CD4-positive, alpha-beta T cell (primary cell): ENCODE results near the gene PPP1R14B. TPM values are rescaled to one million over a fixed set of nuclear protein-coding genes. Genes with fewer than 3 reads are reported as not detected.

ENCODE experiments used
- ATAC-seq: fragments of 200-7000 bp; cut with Tn5 transposase; one replicate; pipeline ENCODE4 v1.10.0; 2022; ENCODE audit warnings: mild to moderate bottlenecking; ENCODE audit not compliant: poor library complexity
- CTCF ChIA-PET: fragments of 350-600 bp; sonication (Branson Sonifier 250); formaldehyde crosslinking; loops from one replicate; lab custom pipeline; 2021; ENCODE audit warnings: antibody characterized with exemption, inconsistent platforms; lab: Charles Lee
- POLR2A ChIA-PET: fragments of 350-600 bp; sonication (Branson Sonifier 250); formaldehyde crosslinking; loops from one replicate; lab custom pipeline; 2021; ENCODE audit warnings: antibody characterized with exemption, inconsistent platforms; lab: Charles Lee
- DNase-seq, 14 experiments: peaks; one replicate each; pipeline ENCODE4 v3.0.0-alpha.2; 2013 to 2020; ENCODE audit warnings: mixed read lengths in 2 of 14
- H3K27ac ChIP-seq, 2 donors: one replicate each; pipeline versions ENCODE4 v1.5.1 to v1.7.0; 2013; ENCODE audit warnings: low read length in 2 of 2, low read depth in 1 of 2, mild to moderate bottlenecking in 1 of 2
- H3K27me3 ChIP-seq, 2 experiments: 1 replicate in 1 of 2; 2 replicates in 1 of 2; pipeline versions ENCODE4 v1.6.1 to v1.7.0; 2013; ENCODE audit warnings: low read length in 2 of 2, control low read depth in 1 of 2, mild to moderate bottlenecking in 1 of 2, moderate library complexity in 1 of 2; ENCODE audit not compliant: insufficient read depth in 2 of 2, control insufficient read depth in 1 of 2
- H3K36me3 ChIP-seq: one replicate; pipeline ENCODE4 v1.6.1; 2013; ENCODE audit warnings: low read length, control low read depth; ENCODE audit not compliant: insufficient read depth
- H3K4me1 ChIP-seq: one replicate; pipeline ENCODE4 v1.6.1; 2013; ENCODE audit warnings: low read length, control low read depth; ENCODE audit not compliant: insufficient read depth
- H3K4me3 ChIP-seq: one replicate; pipeline ENCODE4 v1.5.1; 2013; ENCODE audit warnings: mild to moderate bottlenecking, low read length, moderate library complexity
- H3K9me3 ChIP-seq, 2 experiments: 1 replicate in 1 of 2; 2 replicates in 1 of 2; pipeline versions ENCODE4 v1.6.1 to v1.7.0; 2013; ENCODE audit warnings: low read length in 2 of 2, mild to moderate bottlenecking in 2 of 2, control low read depth in 1 of 2, moderate library complexity in 1 of 2; ENCODE audit not compliant: control insufficient read depth in 1 of 2, insufficient read depth in 1 of 2
- H3K27ac Mint-ChIP-seq: one replicate; pipeline ENCODE4 v1.8.0; 2020; ENCODE audit warnings: mixed read lengths
- H3K27me3 Mint-ChIP-seq: one replicate; pipeline ENCODE4 v1.8.0; 2021; ENCODE audit warnings: mixed read lengths
- H3K36me3 Mint-ChIP-seq: one replicate; pipeline ENCODE4 v1.8.0; 2021; ENCODE audit warnings: low read depth, mixed read lengths
- H3K4me1 Mint-ChIP-seq: one replicate; pipeline ENCODE4 v1.8.0; 2021; ENCODE audit warnings: low read depth, mixed read lengths
- H3K4me3 Mint-ChIP-seq: one replicate; pipeline ENCODE4 v1.8.0; 2020; ENCODE audit warnings: mild to moderate bottlenecking, mixed read lengths
- H3K9me3 Mint-ChIP-seq: one replicate; pipeline ENCODE4 v1.8.0; 2020; ENCODE audit warnings: mixed read lengths
- intact Hi-C, 2 experiments: fragments of 100-400 bp; cut with DNase I in 1 of 2; cut with micrococcal nuclease in 1 of 2; formaldehyde crosslinking; loops; one replicate each; pipeline versions ENCODE4 v1.15.1 to v1.9.0; 2023 to 2025; cut with DNase I, micrococcal nuclease
- total RNA-seq, 174 experiments: library from RNA in 2 of 174; stranded (reverse) in 2 of 174; gene quantifications; one replicate each; pipeline ENCODE4 v1.2.3 and lab custom pipeline; 2021 to 2026
- TF ChIP-seq, protein P1 (sequence below): fragments of 200-600 bp; IDR thresholded peaks from one replicate; pipeline ENCODE4 v1.8.0; 2022; ENCODE audit warnings: antibody characterized with exemption, mild to moderate bottlenecking

The PPP1R14B gene
- total RNA-seq, 2 experiments from 2014 or later, result 17.1 to 21.0 TPM

DNA sequence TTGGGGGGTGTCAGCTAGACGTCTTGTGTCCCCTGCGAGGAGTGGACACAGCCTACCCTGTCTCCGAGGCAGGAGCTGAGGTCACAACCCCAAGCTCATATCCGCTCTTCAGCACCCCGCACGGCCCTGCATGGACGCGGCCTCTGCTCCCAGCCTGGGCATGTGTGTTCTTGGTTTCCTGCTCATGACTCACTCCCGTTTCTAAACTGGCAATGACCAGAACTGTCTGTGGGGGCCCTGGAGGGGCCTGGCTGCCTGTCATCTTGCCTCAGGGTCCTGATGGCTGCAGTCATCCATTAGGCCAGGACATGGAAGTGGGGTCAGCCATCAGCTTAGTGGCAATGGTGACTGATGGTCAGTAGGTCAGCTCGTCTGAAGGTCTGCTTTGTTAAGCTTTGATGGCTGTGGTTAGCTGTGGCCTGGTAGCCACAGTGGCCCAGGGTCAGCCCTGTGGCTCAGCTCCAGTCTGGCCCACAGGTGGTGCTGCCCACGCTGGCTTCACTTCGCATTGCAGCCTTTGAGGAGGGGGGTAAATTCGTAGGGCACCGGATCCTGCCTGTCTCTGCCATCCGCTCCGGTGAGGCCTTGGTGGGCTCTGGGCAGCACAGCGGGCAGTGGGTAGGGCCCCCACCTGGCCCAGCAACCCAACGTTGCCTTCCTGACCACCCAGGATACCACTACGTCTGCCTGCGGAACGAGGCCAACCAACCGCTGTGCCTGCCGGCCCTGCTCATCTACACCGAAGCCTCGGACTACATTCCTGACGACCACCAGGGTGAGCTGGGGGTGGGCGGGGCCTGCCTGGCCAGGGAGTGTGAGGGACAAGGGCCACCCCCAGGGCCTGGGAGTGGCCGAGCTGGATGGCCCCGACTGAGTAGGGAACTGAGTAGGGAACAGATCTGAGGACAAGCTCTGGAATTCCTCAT is 16.5 kb upstream of the PPP1R14B start:
- DNase-seq, result no peak
- Mint-ChIP-seq H3K4me1 (peaks cover 4% of the 10 kb centered on the region), H3K4me3 (no peak overlapping the region), H3K27me3 (no peaks in the 10 kb centered on the region), H3K9me3 (no peaks in the 10 kb centered on the region), H3K36me3 (peaks cover 6% of the 10 kb centered on the region), H3K27ac (no peak overlapping the region)
- peaks cover 16% of the 10 kb centered on the region for H3K4me1 ChIP-seq
- no peaks in the 10 kb centered on the region for H3K27me3 ChIP-seq
- H3K4me3 ChIP-seq, result no peak overlapping the region
- no peaks in the 10 kb centered on the region for H3K9me3 ChIP-seq
- TF ChIP-seq, protein P1, sequence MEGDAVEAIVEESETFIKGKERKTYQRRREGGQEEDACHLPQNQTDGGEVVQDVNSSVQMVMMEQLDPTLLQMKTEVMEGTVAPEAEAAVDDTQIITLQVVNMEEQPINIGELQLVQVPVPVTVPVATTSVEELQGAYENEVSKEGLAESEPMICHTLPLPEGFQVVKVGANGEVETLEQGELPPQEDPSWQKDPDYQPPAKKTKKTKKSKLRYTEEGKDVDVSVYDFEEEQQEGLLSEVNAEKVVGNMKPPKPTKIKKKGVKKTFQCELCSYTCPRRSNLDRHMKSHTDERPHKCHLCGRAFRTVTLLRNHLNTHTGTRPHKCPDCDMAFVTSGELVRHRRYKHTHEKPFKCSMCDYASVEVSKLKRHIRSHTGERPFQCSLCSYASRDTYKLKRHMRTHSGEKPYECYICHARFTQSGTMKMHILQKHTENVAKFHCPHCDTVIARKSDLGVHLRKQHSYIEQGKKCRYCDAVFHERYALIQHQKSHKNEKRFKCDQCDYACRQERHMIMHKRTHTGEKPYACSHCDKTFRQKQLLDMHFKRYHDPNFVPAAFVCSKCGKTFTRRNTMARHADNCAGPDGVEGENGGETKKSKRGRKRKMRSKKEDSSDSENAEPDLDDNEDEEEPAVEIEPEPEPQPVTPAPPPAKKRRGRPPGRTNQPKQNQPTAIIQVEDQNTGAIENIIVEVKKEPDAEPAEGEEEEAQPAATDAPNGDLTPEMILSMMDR, result no peak
- peaks cover 18% of the 10 kb centered on the region for H3K36me3 ChIP-seq
- no peak for ATAC-seq
- CTCF ChIA-PET, result interaction anchor here (1.5 kb wide), 1 partner anchor 38 kb away, joined by 5 read pairs; no protein-coding TSS in a partner anchor
- intact Hi-C loops, result no loop called here
- H3K27ac ChIP-seq, result no peak overlapping the region
- POLR2A ChIA-PET, result interaction anchor here (0.9 to 1.0 kb wide), 2 partner anchors 22 to 58 kb away, joined by 3 read pairs; partner anchors contain the start of gene BAD

DNA sequence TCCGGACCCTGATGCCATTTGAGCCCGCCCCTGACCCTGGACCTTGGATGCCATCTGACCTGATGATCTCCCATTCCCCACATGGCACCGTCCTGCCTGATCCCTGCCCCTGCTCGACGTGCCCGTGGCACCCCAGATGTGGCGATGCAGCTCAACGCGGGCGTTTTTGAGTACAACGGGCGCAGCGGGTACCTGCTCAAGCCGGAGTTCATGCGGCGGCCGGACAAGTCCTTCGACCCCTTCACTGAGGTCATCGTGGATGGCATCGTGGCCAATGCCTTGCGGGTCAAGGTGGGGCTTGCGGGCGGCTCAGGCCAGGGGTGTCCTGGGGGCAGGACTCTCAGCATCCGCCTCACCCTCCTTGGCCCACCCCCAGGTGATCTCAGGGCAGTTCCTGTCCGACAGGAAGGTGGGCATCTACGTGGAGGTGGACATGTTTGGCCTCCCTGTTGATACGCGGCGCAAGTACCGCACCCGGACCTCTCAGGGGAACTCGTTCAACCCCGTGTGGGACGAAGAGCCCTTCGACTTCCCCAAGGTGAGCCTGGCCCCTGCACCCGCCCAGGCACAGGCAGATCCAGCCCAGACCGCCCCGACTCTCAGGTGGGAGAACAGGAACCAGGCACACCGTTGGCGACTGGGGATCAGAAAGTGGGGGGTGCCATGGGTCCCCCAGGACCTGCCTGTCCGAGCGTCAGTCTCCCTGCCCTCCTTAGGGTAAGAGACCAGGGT is 15.7 kb upstream of the PPP1R14B start:
- Histone ChIP-seq H3K4me3 (no peak overlapping the region), H3K4me1 (peaks cover 7% of the 10 kb centered on the region), H3K27ac (no peak overlapping the region), H3K36me3 (peaks cover 20% of the 10 kb centered on the region), H3K27me3 (no peaks in the 10 kb centered on the region), H3K9me3 (no peaks in the 10 kb centered on the region)
- H3K9me3 Mint-ChIP-seq, result no peaks in the 10 kb centered on the region
- peaks cover 13% of the 10 kb centered on the region for H3K36me3 Mint-ChIP-seq
- intact Hi-C loops, result no loop called here
- CTCF ChIA-PET, result interaction anchor here (1.5 kb wide), 1 partner anchor 38 kb away, joined by 5 read pairs; no protein-coding TSS in a partner anchor
- H3K27me3 Mint-ChIP-seq, result no peaks in the 10 kb centered on the region
- no peak overlapping the region for H3K4me3 Mint-ChIP-seq
- no peak overlapping the region for H3K27ac Mint-ChIP-seq
- POLR2A ChIA-PET, result interaction anchor here (0.9 to 1.0 kb wide), 2 partner anchors 22 to 57 kb away, joined by 3 read pairs; partner anchors contain the start of gene BAD
- DNase-seq (no peak), ATAC-seq (no peak)
- TF ChIP-seq, protein P1, result no peak
- H3K4me1 Mint-ChIP-seq, result no peaks in the 10 kb centered on the region

DNA sequence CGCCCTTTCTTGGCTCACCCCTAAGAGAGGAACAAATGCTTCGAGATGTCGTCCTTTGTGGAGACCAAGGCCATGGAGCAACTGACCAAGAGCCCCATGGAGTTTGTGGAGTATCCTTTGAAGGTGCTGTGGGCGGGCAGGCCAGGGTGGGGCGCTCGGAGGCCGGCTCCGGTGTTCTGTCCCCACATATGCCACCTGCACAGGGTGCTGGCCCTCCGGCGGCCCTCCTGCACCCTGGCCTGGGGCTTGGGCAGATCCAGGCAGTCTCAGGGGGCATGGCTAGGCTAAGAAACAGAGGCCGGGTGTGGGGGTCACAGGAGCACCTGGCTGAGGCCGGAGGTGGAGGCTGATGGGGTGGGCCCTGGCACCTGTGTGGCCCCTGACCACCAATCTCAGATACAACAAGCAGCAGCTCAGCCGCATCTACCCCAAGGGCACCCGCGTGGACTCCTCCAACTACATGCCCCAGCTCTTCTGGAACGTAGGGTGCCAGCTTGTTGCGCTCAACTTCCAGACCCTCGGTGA is 14.9 kb upstream of the PPP1R14B start:
- intact Hi-C loops, result no loop called here
- no peak overlapping the region for H3K4me3 ChIP-seq
- H3K4me1 ChIP-seq, result peaks cover 7% of the 10 kb centered on the region
- Mint-ChIP-seq H3K27ac (no peak overlapping the region), H3K4me1 (no peaks in the 10 kb centered on the region), H3K36me3 (peaks cover 13% of the 10 kb centered on the region), H3K9me3 (no peaks in the 10 kb centered on the region), H3K4me3 (no peak overlapping the region), H3K27me3 (no peaks in the 10 kb centered on the region)
- no peak for ATAC-seq
- no peak for DNase-seq
- ChIA-PET CTCF (interaction anchor here (1.1 kb wide), 1 partner anchor 57 kb away, joined by 4 read pairs; no protein-coding TSS in a partner anchor), POLR2A (no interaction called here)
- H3K36me3 ChIP-seq, result peaks cover 21% of the 10 kb centered on the region
- no peak overlapping the region for H3K27ac ChIP-seq
- TF ChIP-seq, protein P1, result no peak
- no peaks in the 10 kb centered on the region for H3K27me3 ChIP-seq
- no peaks in the 10 kb centered on the region for H3K9me3 ChIP-seq
